ENCODE data around the gene RAB21. TPM values are rescaled to one million over a fixed set of nuclear protein-coding genes. Genes with fewer than 3 reads are reported as not detected.

RAB21 gene
- total RNA-seq, 4 donors from 2014 or later = 12.6 to 25.7 (median 19.9) TPM

DNA sequence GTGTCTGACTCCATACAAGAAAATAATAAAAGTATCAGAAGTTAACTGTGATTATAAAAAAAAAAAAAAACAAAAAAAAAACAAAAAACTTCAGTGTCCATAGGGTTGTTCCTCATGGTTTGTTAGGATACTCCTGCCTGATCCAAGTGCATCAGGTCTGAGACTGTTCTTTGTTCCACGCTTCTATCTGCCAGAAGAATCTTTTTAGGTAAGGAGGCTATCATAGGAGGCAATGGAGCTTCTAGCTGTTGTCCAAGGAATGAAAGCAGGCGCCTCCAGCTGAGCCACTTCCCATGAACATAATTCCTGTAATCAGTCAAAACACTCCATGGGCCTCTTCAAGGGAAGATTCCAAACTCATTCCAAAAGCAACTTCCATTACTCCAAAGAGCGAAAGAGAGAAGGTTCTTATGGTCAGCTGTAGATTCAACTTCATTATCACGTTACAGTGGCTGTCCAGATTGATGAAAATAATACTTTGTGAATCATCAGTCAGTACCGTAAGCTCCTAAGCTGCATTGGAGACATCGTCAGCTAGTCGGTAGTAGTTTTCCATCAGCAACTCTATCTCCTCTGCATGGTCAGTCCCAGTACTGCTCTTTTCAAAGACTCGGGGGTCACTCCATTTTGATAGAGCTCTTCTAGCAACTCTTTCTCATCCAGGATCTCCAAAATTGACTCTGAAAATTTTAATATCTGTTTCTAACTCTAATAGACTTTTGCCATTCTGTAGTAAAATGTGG is 94.6 kb downstream of the RAB21 start:
- WGBS, 2 donors = 89 to 91% methylated on average over 8 of the region's 8 CpGs
- H3K36me3 ChIP-seq = peaks cover 0 to 17% (median 0%) of the 10 kb centered on the region in 3 donors
- no peak for DNase-seq (ENCODE audit: low spot score in 2 of 2)
- peaks cover 0 to 58% (median 4%) of the 10 kb centered on the region in 4 donors for H3K4me1 ChIP-seq
- no peak overlapping the region for H3K4me3 ChIP-seq
- peaks cover 0 to 6% (median 0%) of the 10 kb centered on the region in 4 donors for H3K9me3 ChIP-seq
- no peak overlapping the region for H3K27ac ChIP-seq
- TF ChIP-seq EP300 (IDR thresholded peaks at IDR 0.05) (no peak), CTCF (IDR thresholded peaks at IDR 0.05) (no peak), POLR2A (IDR thresholded peaks at IDR 0.05) (no peak)
- H3K27me3 ChIP-seq = no peaks in the 10 kb centered on the region

Other genes with a start within 250 kb of the RAB21 start
- 10 to 100 TPM; 47.1 to 95.3 (median 79.8) TPM for gene ZFC3H1, start 91.0 kb upstream of the RAB21 start, total RNA-seq
- gene THAP2, start 90.6 kb upstream of the RAB21 start, total RNA-seq = 1 to 10 TPM; 2.1 to 5.0 (median 2.3) TPM
- 10 to 100 TPM in 3 of 4 donors, 1 to 10 TPM in 1; 9.3 to 17.6 (median 16.0) TPM for gene TMEM19, start 68.8 kb upstream of the RAB21 start, total RNA-seq
- gene TBC1D15, start 84.9 kb downstream of the RAB21 start, total RNA-seq = 10 to 100 TPM; 45.3 to 66.0 (median 50.1) TPM
- not detected for gene TPH2, start 184.0 kb downstream of the RAB21 start, total RNA-seq